Inflammatory macrophage (primary cell): Measurements from ENCODE around the gene RBBP4.
"Not testable (repeated sequence)": the region's sequence is repeated elsewhere in the genome, so short reads cannot be mapped to it uniquely, and the experiment has no call there.

Experiments
- DNase-seq, 2 donors: peaks; one replicate each; pipeline ENCODE4 v3.0.0-alpha.2; 2020 to 2022

The RBBP4 gene

GRCh38 chr1:32639489-32640075 lies 11.4 kb upstream of the RBBP4 start:
- DNase-seq, result no peak

DNA sequence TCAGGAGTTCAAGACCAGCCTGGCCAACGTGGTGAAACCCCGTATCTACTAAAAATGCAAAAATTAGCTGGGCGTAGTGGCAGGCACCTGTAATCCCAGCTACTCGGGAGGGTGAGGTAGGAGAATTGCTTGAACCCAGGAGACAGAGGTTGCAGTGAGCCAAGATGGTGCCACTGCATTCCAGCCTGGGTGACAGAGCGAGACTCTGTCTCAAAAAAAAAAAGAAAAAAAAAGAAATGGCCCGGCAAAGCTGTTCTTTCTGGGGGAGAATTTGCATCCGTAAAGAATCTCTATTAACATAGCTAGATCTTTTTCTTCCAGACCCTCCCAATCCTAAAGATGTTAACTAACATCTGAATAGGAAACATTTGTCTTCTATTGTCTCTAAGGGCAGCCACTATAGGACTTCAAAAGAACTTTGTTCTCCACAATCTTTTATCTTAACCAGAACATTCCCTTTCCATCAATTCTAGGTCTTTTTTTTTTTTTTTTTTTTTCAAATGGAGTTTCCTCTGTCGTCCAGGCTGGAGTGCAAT lies 8.6 kb upstream of the RBBP4 start:
- not testable (repeated sequence) for DNase-seq

GRCh38 chr1:32644426-32644825 lies 6.6 kb upstream of the RBBP4 start:
- no peak for DNase-seq

- peak in 1 of 2 donors; percentile 16 for DNase-seq
Measured at GRCh38 chr1:32647308-32648134, 3.5 kb upstream of the RBBP4 start.

DNA sequence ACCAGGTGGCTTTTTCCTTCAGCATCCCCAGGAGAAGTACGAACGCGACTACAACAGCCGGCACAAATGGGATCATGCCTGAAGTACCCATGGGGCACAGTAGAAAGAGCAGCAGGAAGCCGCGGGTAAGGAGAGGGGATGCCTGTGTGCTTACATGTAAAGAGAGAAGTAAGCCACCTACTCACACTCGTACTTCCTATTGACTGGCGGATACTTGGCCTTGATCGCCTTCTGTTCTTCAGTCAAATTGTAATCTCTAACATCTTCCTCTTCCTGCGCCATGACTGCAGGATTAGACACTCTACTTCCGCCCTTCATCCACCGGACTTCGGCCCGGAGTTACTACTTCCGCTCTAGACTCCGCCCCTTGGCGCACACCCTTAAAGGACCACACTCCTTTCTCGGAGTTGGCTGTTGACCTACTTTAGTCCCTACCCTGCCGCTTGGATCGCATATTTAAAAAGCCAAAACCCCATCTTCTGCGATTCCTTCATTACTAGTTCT lies 708 bp upstream of the RBBP4 start, which contains the start of gene ZBTB8OS:
Gene ZBTB8OS (minus strand): TSS at position 303 of the 504 bp plus-strand sequence. CDS start 21 bp downstream, at position 282.
- DNase-seq, result peak; percentile 98

- no peak for DNase-seq
Measured at GRCh38 chr1:32651461-32652073, 559 bp downstream of the RBBP4 start.

DNA sequence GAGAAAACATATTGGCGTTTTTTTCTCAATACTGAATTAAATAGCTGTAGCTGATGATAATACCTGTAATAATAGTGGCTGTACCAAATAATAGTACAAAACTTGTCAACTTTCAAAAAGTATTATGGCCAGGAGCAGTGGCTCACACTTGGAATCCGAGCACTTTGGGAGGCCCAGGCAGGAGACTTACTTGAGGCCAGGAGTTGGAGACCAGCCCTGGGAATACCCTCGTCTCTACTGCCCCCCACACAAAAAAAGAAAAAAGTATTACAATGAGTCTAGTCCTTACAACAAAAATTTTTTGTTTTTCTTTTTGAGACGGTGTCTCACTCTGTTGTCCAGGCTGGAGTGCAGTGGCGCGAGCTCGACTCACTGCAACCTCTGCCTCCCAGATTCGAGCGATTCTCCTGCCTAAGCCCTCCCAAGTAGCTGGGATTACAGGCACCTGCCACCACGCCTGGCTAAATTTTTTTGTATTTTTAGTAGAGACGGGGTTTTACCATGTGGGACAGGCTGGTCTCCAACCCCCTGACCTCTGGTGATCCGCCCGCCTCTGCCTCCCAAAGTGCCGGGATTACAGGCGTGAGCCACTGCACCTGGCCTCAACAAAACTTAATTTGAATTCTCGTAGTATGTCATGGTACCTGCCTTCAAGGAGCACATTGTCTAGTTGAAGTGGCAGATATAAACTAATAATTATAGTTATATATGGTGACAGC lies 1.4 kb downstream of the RBBP4 start:
- no peak for DNase-seq

GRCh38 chr1:32659581-32659980 lies 8.6 kb downstream of the RBBP4 start:
- no peak for DNase-seq

DNA sequence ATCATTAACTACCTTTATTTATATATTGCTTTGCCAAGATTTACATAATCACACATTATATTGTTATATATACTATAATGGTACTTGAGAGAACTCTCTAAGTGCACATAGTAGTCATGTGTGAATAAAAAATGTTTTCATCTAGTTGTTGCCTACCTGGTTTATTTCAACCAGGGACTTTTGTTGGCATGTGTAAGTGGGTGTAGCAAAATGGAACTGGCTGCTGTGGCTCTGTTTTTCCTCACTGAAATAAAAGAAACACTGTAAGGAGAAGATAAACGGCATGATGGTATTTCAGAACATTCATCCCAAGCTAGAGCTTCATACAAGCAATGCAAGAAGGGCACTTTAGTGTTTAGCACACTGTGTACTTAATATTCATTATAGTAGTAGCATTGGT lies 14.9 kb downstream of the RBBP4 start:
- DNase-seq, result no peak

GRCh38 chr1:32666901-32667566 lies 16.0 kb downstream of the RBBP4 start:
- DNase-seq, result no peak

GRCh38 chr1:32668716-32669115 lies 17.7 kb downstream of the RBBP4 start:
- not testable (repeated sequence) for DNase-seq

DNA sequence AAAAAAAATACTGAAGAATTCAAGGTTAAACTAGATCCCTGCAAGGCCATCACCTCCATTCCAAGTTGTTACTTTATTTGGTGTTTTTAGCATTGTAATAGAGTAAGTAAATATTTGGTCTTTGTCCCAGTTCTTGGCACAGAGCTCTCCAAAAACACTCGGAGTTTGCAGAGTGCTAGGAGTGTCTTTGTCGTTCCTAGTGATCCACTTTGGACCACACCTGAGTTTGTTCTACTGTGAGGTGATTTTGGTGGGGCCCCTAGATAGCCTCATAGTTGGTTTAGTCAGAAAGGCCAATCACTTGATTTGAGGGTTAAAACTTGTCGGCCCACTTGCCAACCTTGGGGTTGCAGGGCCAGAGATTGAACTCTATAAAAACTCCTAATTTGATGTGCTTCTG lies 25.9 kb downstream of the RBBP4 start:
- no peak for DNase-seq

GRCh38 chr1:32679993-32680392 lies 29.0 kb downstream of the RBBP4 start:
- not testable (repeated sequence) for DNase-seq

DNA sequence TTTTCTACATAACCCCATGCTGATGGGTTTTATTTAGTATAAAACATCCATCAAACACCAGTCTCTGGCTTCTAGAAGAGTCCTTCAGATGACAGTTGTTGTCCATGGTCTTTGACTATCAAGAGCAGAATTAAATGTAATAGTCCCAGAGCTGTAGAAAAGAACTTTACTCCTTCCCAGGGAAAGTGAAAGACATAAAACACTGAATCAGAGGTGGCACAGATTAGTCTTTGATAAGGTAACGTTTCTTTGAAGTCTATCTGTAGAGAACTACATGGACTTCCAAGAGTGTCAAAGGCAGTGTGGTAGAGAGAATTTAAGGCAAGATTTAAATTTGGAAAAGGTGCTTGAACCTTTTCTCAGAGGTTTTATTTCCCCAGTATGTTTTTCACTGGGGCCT lies 29.6 kb downstream of the RBBP4 start:
- DNase-seq, result no peak

GRCh38 chr1:32681509-32681908 lies 30.5 kb downstream of the RBBP4 start:
- no peak for DNase-seq

DNA sequence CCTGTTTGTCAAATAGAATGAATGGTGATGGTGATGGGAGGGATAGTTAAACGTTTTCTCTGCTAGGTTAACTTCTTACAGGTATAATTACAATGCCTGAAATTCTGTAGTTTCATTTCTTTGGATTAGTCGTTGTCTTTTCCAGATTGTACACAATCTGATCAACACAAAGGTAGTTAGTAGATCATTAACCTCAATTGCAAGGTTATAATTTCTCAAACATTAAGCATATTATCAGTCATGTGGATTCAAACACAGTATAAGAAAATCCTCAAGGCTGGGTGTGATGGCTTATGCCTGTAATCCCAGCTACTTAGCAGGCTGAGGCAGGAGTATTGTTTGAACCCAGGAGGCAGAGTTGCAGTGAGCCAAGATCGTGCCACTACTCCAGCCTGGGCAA lies 31.0 kb downstream of the RBBP4 start:
- DNase-seq, result no peak

DNA sequence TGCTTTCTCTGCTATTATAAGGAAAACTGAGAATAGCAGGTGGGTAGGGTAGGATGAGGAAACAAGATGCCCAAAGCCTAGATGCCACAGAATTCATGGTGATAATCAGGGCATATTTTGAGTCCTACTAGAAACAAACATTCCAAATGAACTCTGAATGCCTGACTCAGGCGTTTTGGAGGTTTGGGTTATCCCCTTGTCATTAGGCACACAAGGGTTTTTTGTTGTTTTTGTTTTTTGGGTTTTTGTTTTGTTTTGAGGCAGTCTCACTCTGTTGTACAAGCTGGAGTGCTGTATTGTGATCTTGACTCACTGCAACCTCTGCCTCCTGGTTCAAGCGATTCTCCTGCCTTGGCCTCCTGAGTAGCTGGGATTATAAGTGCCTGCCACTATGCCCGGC lies 32.4 kb downstream of the RBBP4 start:
- no peak for DNase-seq

- DNase-seq, result no peak
Measured at GRCh38 chr1:32684167-32684811, 33.3 kb downstream of the RBBP4 start.

- no peak for DNase-seq
Measured at GRCh38 chr1:32685498-32685897, 34.5 kb downstream of the RBBP4 start.

DNA sequence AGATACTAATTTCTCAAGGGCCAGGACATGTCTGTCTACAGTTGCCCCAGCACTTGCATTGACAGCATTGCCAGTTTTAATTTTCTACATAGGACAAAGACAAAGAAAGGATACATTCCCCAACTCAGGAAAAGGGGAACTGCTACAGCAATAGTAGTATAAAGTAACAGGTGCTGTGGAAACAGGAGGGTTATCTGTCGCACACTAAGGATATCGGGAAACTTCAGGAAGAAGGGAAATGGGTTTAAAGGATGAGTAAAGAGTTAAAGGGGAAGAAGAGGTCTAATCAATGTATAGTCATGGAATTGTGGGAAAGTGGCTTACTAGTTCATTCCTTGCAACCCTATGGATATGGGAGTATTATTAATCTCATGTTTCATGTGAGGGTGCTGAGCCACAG lies 35.4 kb downstream of the RBBP4 start:
- DNase-seq, result no peak

- no peak for DNase-seq
Measured at GRCh38 chr1:32693455-32694174, 42.6 kb downstream of the RBBP4 start.
